Measurements from ENCODE around the gene TRABD2A.
A peak's percentile ranks its signal among the peaks of the same experiment; 100 is the strongest.

TRABD2A gene

GRCh38 chr2:84849271-84849952 lies 31.5 kb downstream of the TRABD2A start:
- DNase-seq = peak in 1 of 2 donors; percentile 35

- DNase-seq = no peak
These were observed 33.4 kb downstream of the TRABD2A start for GRCh38 chr2:84847326-84848050.

- DNase-seq = no peak
These were observed 34.1 kb downstream of the TRABD2A start for GRCh38 chr2:84846741-84847142.

GRCh38 chr2:84846041-84846663 lies 34.7 kb downstream of the TRABD2A start:
- DNase-seq = no peak

GRCh38 chr2:84844141-84844540 lies 36.7 kb downstream of the TRABD2A start:
- no peak for DNase-seq

- no peak for DNase-seq
These were observed 39.3 kb downstream of the TRABD2A start for GRCh38 chr2:84841577-84841976.

GRCh38 chr2:84840306-84840705 lies 40.6 kb downstream of the TRABD2A start:
- no peak for DNase-seq

- DNase-seq = no peak
These were observed 41.0 kb downstream of the TRABD2A start for GRCh38 chr2:84839851-84840250.

GRCh38 chr2:84838434-84839145 lies 42.3 kb downstream of the TRABD2A start:
- DNase-seq = no peak

- no peak for DNase-seq
These were observed 44.7 kb downstream of the TRABD2A start for GRCh38 chr2:84836215-84836614.

GRCh38 chr2:84833481-84834150 lies 47.3 kb downstream of the TRABD2A start:
- DNase-seq = no peak

GRCh38 chr2:84832772-84833461 lies 48.0 kb downstream of the TRABD2A start:
- DNase-seq = no peak

- DNase-seq = no peak
These were observed 50.0 kb downstream of the TRABD2A start for GRCh38 chr2:84830758-84831500.

GRCh38 chr2:84830095-84830494 lies 50.8 kb downstream of the TRABD2A start:
- DNase-seq = no peak

GRCh38 chr2:84829693-84830092 lies 51.2 kb downstream of the TRABD2A start:
- DNase-seq = no peak

- DNase-seq = no peak
These were observed 52.8 kb downstream of the TRABD2A start for GRCh38 chr2:84827978-84828575.

GRCh38 chr2:84823788-84824187 lies 57.1 kb downstream of the TRABD2A start:
- DNase-seq = no peak

- no peak for DNase-seq
These were observed 57.7 kb downstream of the TRABD2A start for GRCh38 chr2:84823229-84823628.

- no peak for DNase-seq
These were observed 59.1 kb downstream of the TRABD2A start for GRCh38 chr2:84821806-84822205.

- no peak for DNase-seq
These were observed 63.6 kb downstream of the TRABD2A start for GRCh38 chr2:84817239-84817655.

GRCh38 chr2:84816426-84817026 lies 64.4 kb downstream of the TRABD2A start:
- no peak for DNase-seq

All from stimulated activated CD4-positive, alpha-beta T cell treated with anti-CD3 and anti-CD28 coated beads, Interleukin-2, amount 100 ng/mL, for 48 hours (primary cell).